ENCODE data around the gene LILRA1.
"Not testable (repeated sequence)": the region's sequence is repeated elsewhere in the genome, so short reads cannot be mapped to it uniquely, and the experiment has no call there.

LILRA1 gene

DNA sequence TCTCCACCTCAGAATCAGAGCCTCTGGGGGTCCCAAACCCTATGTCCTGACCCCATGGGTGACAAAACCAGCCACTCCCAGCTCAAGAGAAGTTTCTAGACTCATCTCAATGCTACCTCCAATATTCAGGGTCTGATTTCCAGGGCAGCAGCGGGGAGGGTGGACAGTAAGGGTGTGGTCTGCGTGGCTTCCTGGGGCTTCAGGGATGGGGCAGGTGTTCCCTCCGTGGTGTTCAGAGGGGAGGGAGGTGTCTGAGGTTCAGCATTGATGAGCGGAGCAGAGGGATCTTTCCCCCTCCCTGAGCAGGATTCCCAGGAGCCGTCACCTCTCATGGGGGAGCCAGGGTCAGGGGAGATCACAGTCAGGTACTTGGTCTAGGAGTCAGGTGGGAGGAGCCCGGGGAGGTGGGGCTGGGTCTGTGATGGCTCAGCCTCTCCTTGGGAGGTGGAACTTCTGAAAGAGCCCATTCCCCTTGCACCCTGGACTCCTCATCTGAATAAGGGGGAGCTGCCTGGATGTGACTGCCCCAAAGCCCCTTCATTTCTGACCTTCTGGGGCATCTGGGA, 16.9 kb upstream of the LILRA1 start:
- Histone ChIP-seq H3K4me1 (ENCODE audit: control insufficient read depth, insufficient read depth, low read length, poor library complexity, severe bottlenecking) (no peaks in the 10 kb centered on the region), H3K4me3 (ENCODE audit: insufficient read depth, low read depth, low read length, poor library complexity, severe bottlenecking) (no peak overlapping the region)

GRCh38 chr19:54577334-54577733, 16.1 kb upstream of the LILRA1 start:
- H3K4me1 ChIP-seq (ENCODE audit: control insufficient read depth, insufficient read depth, low read length, poor library complexity, severe bottlenecking), result no peaks in the 10 kb centered on the region
- H3K36me3 ChIP-seq (ENCODE audit: control insufficient read depth, insufficient read depth, low read length), result no peaks in the 10 kb centered on the region
- H3K27ac ChIP-seq (ENCODE audit: insufficient read depth, low read length, poor library complexity, severe bottlenecking), result no peak overlapping the region
- H3K4me3 ChIP-seq (ENCODE audit: insufficient read depth, low read depth, low read length, poor library complexity, severe bottlenecking), result no peak overlapping the region
- H3K27me3 ChIP-seq (replicated peaks; ENCODE audit: control insufficient read depth, insufficient read depth, low read length, poor library complexity, severe bottlenecking), result peaks cover 3% of the 10 kb centered on the region
- H3K9me3 ChIP-seq (ENCODE audit: control insufficient read depth, low read length), result no peaks in the 10 kb centered on the region
- DNase-seq, result no peak

More for the DNA sequence above, 16.9 kb upstream of the LILRA1 start:
- DNase-seq, result no peak
- H3K27ac ChIP-seq (ENCODE audit: insufficient read depth, low read length, poor library complexity, severe bottlenecking), result no peak overlapping the region
- H3K36me3 ChIP-seq (ENCODE audit: control insufficient read depth, insufficient read depth, low read length), result no peaks in the 10 kb centered on the region
- no peaks in the 10 kb centered on the region for H3K9me3 ChIP-seq (ENCODE audit: control insufficient read depth, low read length)
- H3K27me3 ChIP-seq (replicated peaks; ENCODE audit: control insufficient read depth, insufficient read depth, low read length, poor library complexity, severe bottlenecking), result peaks cover 7% of the 10 kb centered on the region

DNA sequence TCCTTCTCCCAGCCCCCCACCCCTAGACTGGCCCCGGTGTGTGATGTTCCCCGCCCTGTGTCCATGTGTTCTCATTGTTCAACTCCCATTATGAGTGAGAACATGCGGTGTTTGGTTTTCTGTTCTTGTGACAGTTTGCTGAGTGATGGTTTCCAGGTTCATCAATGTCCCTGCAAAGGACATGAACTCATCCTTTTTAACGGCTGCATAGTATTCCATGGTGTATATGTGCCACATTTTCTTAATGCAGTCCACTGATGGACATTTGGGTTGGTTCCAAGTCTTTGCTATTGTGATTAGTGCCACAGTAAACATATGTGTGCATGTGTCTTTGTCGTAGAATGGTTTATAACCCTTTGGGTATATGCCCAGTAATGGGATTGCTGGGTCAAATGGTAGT, 15.2 kb upstream of the LILRA1 start:
- H3K27me3 ChIP-seq (replicated peaks; ENCODE audit: control insufficient read depth, insufficient read depth, low read length, poor library complexity, severe bottlenecking); H3K4me1 ChIP-seq (ENCODE audit: control insufficient read depth, insufficient read depth, low read length, poor library complexity, severe bottlenecking); H3K36me3 ChIP-seq (ENCODE audit: control insufficient read depth, insufficient read depth, low read length); H3K4me3 ChIP-seq (ENCODE audit: insufficient read depth, low read depth, low read length, poor library complexity, severe bottlenecking); H3K27ac ChIP-seq (ENCODE audit: insufficient read depth, low read length, poor library complexity, severe bottlenecking); H3K9me3 ChIP-seq (ENCODE audit: control insufficient read depth, low read length); DNase-seq: not testable (repeated sequence)

- no peak overlapping the region for H3K27ac ChIP-seq (ENCODE audit: insufficient read depth, low read length, poor library complexity, severe bottlenecking)
- DNase-seq, result no peak
- no peak overlapping the region for H3K4me3 ChIP-seq (ENCODE audit: insufficient read depth, low read depth, low read length, poor library complexity, severe bottlenecking)
- H3K36me3 ChIP-seq (ENCODE audit: control insufficient read depth, insufficient read depth, low read length), result no peaks in the 10 kb centered on the region
- no peaks in the 10 kb centered on the region for H3K27me3 ChIP-seq (replicated peaks; ENCODE audit: control insufficient read depth, insufficient read depth, low read length, poor library complexity, severe bottlenecking)
- no peaks in the 10 kb centered on the region for H3K4me1 ChIP-seq (ENCODE audit: control insufficient read depth, insufficient read depth, low read length, poor library complexity, severe bottlenecking)
- no peaks in the 10 kb centered on the region for H3K9me3 ChIP-seq (ENCODE audit: control insufficient read depth, low read length)
Observed at GRCh38 chr19:54586397-54586796, 7.0 kb upstream of the LILRA1 start.

DNA sequence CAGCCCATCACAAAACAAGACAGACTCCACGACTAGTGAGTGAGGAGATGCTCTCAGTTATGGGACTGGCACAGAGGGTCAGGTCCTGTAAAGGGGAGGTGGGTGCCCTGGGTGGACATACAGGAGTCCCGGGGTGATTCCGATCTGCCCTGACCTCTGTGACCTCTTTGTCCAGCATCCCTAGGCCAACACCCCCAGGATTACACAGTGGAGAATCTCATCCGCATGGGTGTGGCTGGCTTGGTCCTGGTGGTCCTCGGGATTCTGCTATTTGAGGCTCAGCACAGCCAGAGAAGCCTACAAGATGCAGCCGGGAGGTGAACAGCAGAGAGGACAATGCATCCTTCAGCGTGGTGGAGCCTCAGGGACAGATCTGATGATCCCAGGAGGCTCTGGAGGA, 6.4 kb upstream of the LILRA1 start:
- DNase-seq, result no peak
- H3K27me3 ChIP-seq (replicated peaks; ENCODE audit: control insufficient read depth, insufficient read depth, low read length, poor library complexity, severe bottlenecking), result no peaks in the 10 kb centered on the region
- no peak overlapping the region for H3K4me3 ChIP-seq (ENCODE audit: insufficient read depth, low read depth, low read length, poor library complexity, severe bottlenecking)
- H3K27ac ChIP-seq (ENCODE audit: insufficient read depth, low read length, poor library complexity, severe bottlenecking), result no peak overlapping the region
- H3K9me3 ChIP-seq (ENCODE audit: control insufficient read depth, low read length), result no peaks in the 10 kb centered on the region
- H3K4me1 ChIP-seq (ENCODE audit: control insufficient read depth, insufficient read depth, low read length, poor library complexity, severe bottlenecking), result no peaks in the 10 kb centered on the region
- H3K36me3 ChIP-seq (ENCODE audit: control insufficient read depth, insufficient read depth, low read length), result no peaks in the 10 kb centered on the region

DNA sequence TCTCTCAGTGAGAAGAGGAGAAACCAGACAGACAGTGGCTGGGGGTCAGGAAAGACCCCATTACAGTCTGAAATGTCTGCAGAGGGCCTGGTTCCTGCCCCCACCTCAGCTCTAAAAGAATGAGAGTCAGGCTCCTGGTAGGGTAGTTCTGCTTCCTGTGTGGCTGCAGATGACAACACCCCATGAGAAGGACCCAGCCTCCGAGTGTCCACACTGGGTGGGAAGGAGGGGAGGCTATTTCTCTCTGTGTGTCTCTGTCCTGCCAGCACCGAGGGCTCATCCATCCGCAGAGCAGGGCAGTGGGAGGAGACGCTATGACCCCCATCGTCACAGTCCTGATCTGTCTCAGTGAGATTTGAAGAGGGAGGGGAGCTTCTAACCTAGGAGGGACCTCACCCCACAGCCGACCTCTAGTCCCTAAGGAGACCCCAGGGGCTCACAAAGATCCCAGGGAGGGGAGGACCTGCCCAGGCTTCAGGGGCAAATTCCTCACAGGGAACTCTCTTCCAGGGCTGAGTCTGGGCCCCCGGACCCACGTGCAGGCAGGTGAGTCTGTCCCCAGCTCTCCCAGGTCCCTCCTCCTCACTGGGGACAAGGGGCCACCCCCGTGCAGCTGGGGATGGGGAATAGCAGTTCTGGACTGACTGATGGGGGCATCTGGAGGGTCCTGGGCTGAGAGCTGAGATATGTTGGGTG, 647 bp downstream of the LILRA1 start:
- H3K27ac ChIP-seq (ENCODE audit: insufficient read depth, low read length, poor library complexity, severe bottlenecking); H3K4me1 ChIP-seq (ENCODE audit: control insufficient read depth, insufficient read depth, low read length, poor library complexity, severe bottlenecking); H3K9me3 ChIP-seq (ENCODE audit: control insufficient read depth, low read length); DNase-seq; H3K27me3 ChIP-seq (replicated peaks; ENCODE audit: control insufficient read depth, insufficient read depth, low read length, poor library complexity, severe bottlenecking); H3K4me3 ChIP-seq (ENCODE audit: insufficient read depth, low read depth, low read length, poor library complexity, severe bottlenecking); H3K36me3 ChIP-seq (ENCODE audit: control insufficient read depth, insufficient read depth, low read length): not testable (repeated sequence)

GRCh38 chr19:54594737-54595136, 1.3 kb downstream of the LILRA1 start:
- no peaks in the 10 kb centered on the region for H3K9me3 ChIP-seq (ENCODE audit: control insufficient read depth, low read length)
- H3K36me3 ChIP-seq (ENCODE audit: control insufficient read depth, insufficient read depth, low read length), result no peaks in the 10 kb centered on the region
- H3K4me3 ChIP-seq (ENCODE audit: insufficient read depth, low read depth, low read length, poor library complexity, severe bottlenecking), result no peak overlapping the region
- H3K27me3 ChIP-seq (replicated peaks; ENCODE audit: control insufficient read depth, insufficient read depth, low read length, poor library complexity, severe bottlenecking), result no peaks in the 10 kb centered on the region
- no peaks in the 10 kb centered on the region for H3K4me1 ChIP-seq (ENCODE audit: control insufficient read depth, insufficient read depth, low read length, poor library complexity, severe bottlenecking)
- no peak for DNase-seq
- no peak overlapping the region for H3K27ac ChIP-seq (ENCODE audit: insufficient read depth, low read length, poor library complexity, severe bottlenecking)

DNA sequence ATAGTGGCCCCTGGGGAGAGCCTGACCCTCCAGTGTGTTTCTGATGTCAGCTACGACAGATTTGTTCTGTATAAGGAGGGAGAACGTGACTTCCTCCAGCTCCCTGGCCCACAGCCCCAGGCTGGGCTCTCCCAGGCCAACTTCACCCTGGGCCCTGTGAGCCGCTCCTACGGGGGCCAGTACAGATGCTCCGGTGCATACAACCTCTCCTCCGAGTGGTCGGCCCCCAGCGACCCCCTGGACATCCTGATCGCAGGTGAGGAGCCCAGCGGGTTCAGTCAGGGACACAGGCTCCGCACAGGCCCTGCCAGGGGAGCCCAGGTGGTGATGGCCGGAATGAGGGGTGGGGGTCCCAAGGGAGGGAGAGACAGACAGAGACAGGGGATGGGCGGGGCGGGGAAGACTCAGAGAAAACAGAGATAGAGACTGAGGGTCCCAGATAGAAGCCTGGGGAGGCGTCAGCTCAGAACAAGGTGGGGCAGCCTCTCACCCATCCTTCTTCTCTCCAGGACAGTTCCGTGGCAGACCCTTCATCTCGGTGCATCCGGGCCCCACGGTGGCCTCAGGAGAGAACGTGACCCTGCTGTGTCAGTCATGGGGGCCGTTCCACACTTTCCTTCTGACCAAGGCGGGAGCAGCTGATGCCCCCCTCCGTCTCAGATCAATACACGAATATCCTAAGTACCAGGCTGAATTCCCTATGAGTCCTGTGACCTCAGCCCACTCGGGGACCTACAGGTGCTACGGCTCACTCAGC, 2.4 kb downstream of the LILRA1 start:
- not testable (repeated sequence) for H3K27me3 ChIP-seq (replicated peaks; ENCODE audit: control insufficient read depth, insufficient read depth, low read length, poor library complexity, severe bottlenecking); H3K4me1 ChIP-seq (ENCODE audit: control insufficient read depth, insufficient read depth, low read length, poor library complexity, severe bottlenecking); DNase-seq; H3K9me3 ChIP-seq (ENCODE audit: control insufficient read depth, low read length); H3K27ac ChIP-seq (ENCODE audit: insufficient read depth, low read length, poor library complexity, severe bottlenecking); H3K36me3 ChIP-seq (ENCODE audit: control insufficient read depth, insufficient read depth, low read length); H3K4me3 ChIP-seq (ENCODE audit: insufficient read depth, low read depth, low read length, poor library complexity, severe bottlenecking)

GRCh38 chr19:54600212-54600611, 6.8 kb downstream of the LILRA1 start:
- no peaks in the 10 kb centered on the region for H3K9me3 ChIP-seq (ENCODE audit: control insufficient read depth, low read length)
- H3K4me3 ChIP-seq (ENCODE audit: insufficient read depth, low read depth, low read length, poor library complexity, severe bottlenecking), result no peak overlapping the region
- H3K27me3 ChIP-seq (replicated peaks; ENCODE audit: control insufficient read depth, insufficient read depth, low read length, poor library complexity, severe bottlenecking), result no peaks in the 10 kb centered on the region
- no peak for DNase-seq
- H3K36me3 ChIP-seq (ENCODE audit: control insufficient read depth, insufficient read depth, low read length), result no peaks in the 10 kb centered on the region
- no peaks in the 10 kb centered on the region for H3K4me1 ChIP-seq (ENCODE audit: control insufficient read depth, insufficient read depth, low read length, poor library complexity, severe bottlenecking)
- H3K27ac ChIP-seq (ENCODE audit: insufficient read depth, low read length, poor library complexity, severe bottlenecking), result no peak overlapping the region

GRCh38 chr19:54606230-54606629, 12.8 kb downstream of the LILRA1 start:
- no peaks in the 10 kb centered on the region for H3K27me3 ChIP-seq (replicated peaks; ENCODE audit: control insufficient read depth, insufficient read depth, low read length, poor library complexity, severe bottlenecking)
- H3K27ac ChIP-seq (ENCODE audit: insufficient read depth, low read length, poor library complexity, severe bottlenecking), result no peak overlapping the region
- H3K9me3 ChIP-seq (ENCODE audit: control insufficient read depth, low read length), result no peaks in the 10 kb centered on the region
- H3K36me3 ChIP-seq (ENCODE audit: control insufficient read depth, insufficient read depth, low read length), result no peaks in the 10 kb centered on the region
- no peaks in the 10 kb centered on the region for H3K4me1 ChIP-seq (ENCODE audit: control insufficient read depth, insufficient read depth, low read length, poor library complexity, severe bottlenecking)
- H3K4me3 ChIP-seq (ENCODE audit: insufficient read depth, low read depth, low read length, poor library complexity, severe bottlenecking), result no peak overlapping the region
- no peak for DNase-seq

Measured in effector memory CD4-positive, alpha-beta T cell (primary cell).